IMR-90 (cell line): ENCODE results near the gene NR6A1. TPM values are rescaled to one million over a fixed set of nuclear protein-coding genes. Genes with fewer than 3 reads are reported as not detected.

Source experiments
- ATAC-seq: fragments of 200-7000 bp; cut with Tn5 transposase; 2 replicates; pipeline ENCODE4 v1.9.1; 2020; ENCODE audit warnings: low read depth, mild to moderate bottlenecking, moderate library complexity
- BruUV-seq: library from RNA; stranded (reverse); fragments of 400-500 nt; replicated peaks from 2 replicates; lab custom pipeline; 2021; lab: Mats Ljungman, UMichigan
- CTCF ChIA-PET: fragments of 300-600 bp; formaldehyde crosslinking; extraction: SDS; loops from one replicate; lab custom pipeline; 2021; ENCODE audit warnings: antibody characterized with exemption; lab: Yijun Ruan, JAX
- POLR2A ChIA-PET: fragments of 300-600 bp; sonication (Branson Sonifier 250); formaldehyde crosslinking; loops from one replicate; lab custom pipeline; 2022; ENCODE audit warnings: antibody characterized with exemption; ENCODE audit not compliant: unreplicated experiment; lab: Charles Lee
- DNase-seq: peaks from one replicate; pipeline ENCODE4 v3.0.0; 2013
- H2AFZ ChIP-seq: replicated peaks from 2 replicates; pipeline ENCODE3; 2013; ENCODE audit warnings: low read length, mild to moderate bottlenecking; ENCODE audit not compliant: poor library complexity
- H2AK5ac ChIP-seq: 2 replicates; pipeline ENCODE4 v1.6.1; 2013; ENCODE audit warnings: low read depth, low read length, inconsistent platforms
- H2AK9ac ChIP-seq: replicated peaks from 2 replicates; pipeline ENCODE3; 2013; ENCODE audit warnings: mild to moderate bottlenecking, low read depth, low read length, moderate library complexity; ENCODE audit not compliant: poor library complexity
- H2BK120ac ChIP-seq: 2 replicates; pipeline ENCODE4 v1.6.1; 2013; ENCODE audit warnings: low read depth, low read length, inconsistent platforms
- H2BK15ac ChIP-seq: 3 replicates; pipeline ENCODE4 v1.6.1; 2013; ENCODE audit warnings: low read depth, low read length, inconsistent platforms
- H2BK20ac ChIP-seq: 2 replicates; pipeline ENCODE4 v1.6.1; 2013; ENCODE audit warnings: low read depth, mild to moderate bottlenecking, inconsistent platforms, low read length, moderate library complexity
- H2BK5ac ChIP-seq: 2 replicates; pipeline ENCODE4 v1.6.1; 2013; ENCODE audit warnings: mild to moderate bottlenecking, low read depth, low read length, inconsistent platforms; ENCODE audit not compliant: poor library complexity, severe bottlenecking
- H3K14ac ChIP-seq: replicated peaks from 2 replicates; pipeline ENCODE4 v1.6.1; 2013; ENCODE audit warnings: low read depth, low read length, inconsistent platforms
- H3K18ac ChIP-seq: 2 replicates; pipeline ENCODE4 v1.6.1; 2013; ENCODE audit warnings: low read depth, low read length, control low read depth
- H3K23ac ChIP-seq: 2 replicates; pipeline ENCODE4 v1.6.1; 2013; ENCODE audit warnings: low read depth, low read length, inconsistent platforms
- H3K27ac ChIP-seq: 2 replicates; pipeline ENCODE4 v1.5.1; 2013; ENCODE audit warnings: mild to moderate bottlenecking, control low read depth, low read length; ENCODE audit not compliant: insufficient read depth
- H3K27me3 ChIP-seq: 2 replicates; pipeline ENCODE4 v1.6.1; 2013; ENCODE audit warnings: low read length; ENCODE audit not compliant: control insufficient read depth, insufficient read depth
- H3K36me3 ChIP-seq: 2 replicates; pipeline ENCODE4 v1.6.1; 2013; ENCODE audit warnings: low read length, mixed read lengths; ENCODE audit not compliant: control insufficient read depth, insufficient read depth
- H3K4ac ChIP-seq: 2 replicates; pipeline ENCODE4 v1.6.1; 2013; ENCODE audit warnings: low read depth, low read length, inconsistent platforms
- H3K4me1 ChIP-seq: 2 replicates; pipeline ENCODE4 v1.6.1; 2013; ENCODE audit warnings: low read length, mixed read lengths; ENCODE audit not compliant: control insufficient read depth, insufficient read depth
- H3K4me2 ChIP-seq: 2 replicates; pipeline ENCODE4 v1.6.1; 2013; ENCODE audit warnings: low read depth, mild to moderate bottlenecking, control low read depth, low read length, moderate library complexity
- H3K4me3 ChIP-seq: 2 replicates; pipeline ENCODE4 v1.5.1; 2013; ENCODE audit warnings: low read depth, mild to moderate bottlenecking, control low read depth, low read length, moderate library complexity; ENCODE audit not compliant: insufficient read depth
- H3K56ac ChIP-seq: 2 replicates; pipeline ENCODE4 v1.6.1; 2013; ENCODE audit warnings: low read length, inconsistent platforms; ENCODE audit not compliant: insufficient read depth; ENCODE audit errors: extremely low read depth
- H3K79me1 ChIP-seq, 2 experiments: 2 replicates each; pipeline ENCODE4 v1.6.1; 2013; ENCODE audit warnings: low read length in 2 of 2, inconsistent platforms in 1 of 2, low read depth in 1 of 2
- H3K9ac ChIP-seq: 2 replicates; pipeline ENCODE4 v1.6.1; 2013; ENCODE audit warnings: low read depth, low read length, control low read depth
- H3K9me1 ChIP-seq: 2 replicates; pipeline ENCODE4 v1.6.1; 2013; ENCODE audit warnings: low read length, inconsistent platforms; ENCODE audit not compliant: insufficient read depth
- H3K9me3 ChIP-seq: 2 replicates; pipeline ENCODE4 v1.6.1; 2013; ENCODE audit warnings: low read length; ENCODE audit not compliant: control insufficient read depth, insufficient read depth
- H4K20me1 ChIP-seq: 2 replicates; pipeline ENCODE4 v1.6.1; 2013; ENCODE audit warnings: low read length, inconsistent platforms; ENCODE audit not compliant: insufficient read depth
- H4K5ac ChIP-seq: 2 replicates; pipeline ENCODE4 v1.6.1; 2013; ENCODE audit warnings: mild to moderate bottlenecking, low read depth, low read length, control low read depth
- H4K8ac ChIP-seq, 2 experiments: 2 replicates each; pipeline ENCODE4 v1.6.1; 2013; ENCODE audit warnings: low read depth in 2 of 2, low read length in 2 of 2, control low read depth in 1 of 2, inconsistent platforms in 1 of 2
- H4K91ac ChIP-seq: 2 replicates; pipeline ENCODE4 v1.6.1; 2013; ENCODE audit warnings: low read depth, low read length, inconsistent platforms; ENCODE audit not compliant: insufficient read depth
- MAFK ChIP-seq: IDR thresholded peaks from 2 replicates; pipeline ENCODE4 v1.6.1; 2012; ENCODE audit warnings: low read depth, low read length, improper control_type of control experiment
- RCOR1 ChIP-seq: IDR thresholded peaks from 2 replicates; pipeline ENCODE4 v1.6.1; 2012; ENCODE audit warnings: mild to moderate bottlenecking, low read length, improper control_type of control experiment; ENCODE audit not compliant: insufficient replicate concordance
- WGBS, 2 experiments: methylation state at CpG; one replicate each; pipeline versions ENCODE4 v1.1.5 to v1.1.7; 2013; ENCODE audit warnings: missing lambda C conversion rate in 2 of 2; ENCODE audit not compliant: insufficient read length in 1 of 2; ENCODE audit errors: extremely low coverage in 2 of 2; 5-methylcytosine and 5-hydroxymethylcytosine counted together
- dilution Hi-C: fragments of 300-500 bp; cut with HindIII; formaldehyde crosslinking; loops from one replicate; pipeline ENCODE4 v1.14.3; 2018; ENCODE audit warnings: low sequenced_read_pairs; ENCODE audit not compliant: unreplicated experiment
- in situ Hi-C: fragments of 300-500 bp; cut with MboI; formaldehyde crosslinking; loops from 3 replicates; pipeline ENCODE4 v1.14.3; 2019; ENCODE audit warnings: low sequenced_read_pairs, inconsistent platforms, mixed read lengths
- intact Hi-C: fragments of 100-400 bp; cut with micrococcal nuclease; formaldehyde crosslinking; loops from 2 replicates; pipeline ENCODE4 v1.10.0; 2022
- polyA plus RNA-seq, 3 experiments: library from polyadenylated mRNA; depleted of rRNA; stranded (reverse); fragments of >200 nt; gene quantifications; 2 replicates each; pipeline ENCODE4 v1.2.3, GENCODE V29; 2012; ENCODE audit warnings: low replicate concordance in 1 of 3
- total RNA-seq: library from RNA; depleted of rRNA; stranded (reverse); fragments of >200 nt; gene quantifications from 2 replicates; pipeline ENCODE4 v1.2.3, GENCODE V29; 2012

The NR6A1 gene
- total and polyA plus RNA-seq, 2 of the 4 experiments (the other 2 are of a cell fraction), result 0.14 to 0.36 TPM

DNA sequence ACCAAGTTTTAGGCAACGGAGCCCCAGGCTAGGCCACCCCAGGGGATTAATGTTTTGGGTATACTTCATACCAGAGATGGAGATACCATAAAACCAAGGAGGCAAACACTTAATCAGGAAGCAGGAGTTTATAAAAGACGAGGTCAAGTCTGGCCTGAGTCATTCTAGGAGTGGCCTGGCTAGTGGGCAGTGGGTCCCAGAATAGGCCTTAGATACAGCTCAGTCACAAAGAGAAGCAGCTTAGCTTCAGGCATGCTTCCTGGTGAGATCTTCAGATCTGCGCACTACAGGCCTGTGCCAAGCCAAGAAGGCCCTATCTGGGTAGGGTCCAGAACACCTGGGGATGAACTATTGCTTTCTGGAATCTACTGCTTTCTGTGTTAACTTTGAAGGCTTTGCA lies 243.3 kb downstream of the NR6A1 start:
- peak overlapping the region; percentile 32; the same call in 1 of the 2 replicates for H4K5ac ChIP-seq
- H3K9me1 ChIP-seq, result no peaks in the 10 kb centered on the region; the same call in 1 of the 2 replicates
- peak overlapping the region; percentile 6 for H2BK5ac ChIP-seq
- TF ChIP-seq RCOR1 (no peak), MAFK (no peak)
- ChIA-PET POLR2A (no interaction called here), CTCF (interaction anchor here (0.7 to 1.3 kb wide), 4 partner anchors 9 to 109 kb away, joined by 3 to 6 read pairs (median 5); no protein-coding TSS in a partner anchor)
- peak overlapping the region; percentile 12 to 56; a peak in 2 of 4 replicates for H4K8ac ChIP-seq
- H3K27ac ChIP-seq, result no peak overlapping the region
- H2BK20ac ChIP-seq, result peak overlapping the region; percentile 71
- no CpG with 5 or more reads among the region's 3 CpGs for WGBS, 2 experiments
- H3K56ac ChIP-seq, result no peak overlapping the region; the same call in 1 of the 2 replicates
- H3K27me3 ChIP-seq, result peaks cover 2% of the 10 kb centered on the region; the same call in 1 of the 2 replicates
- H3K23ac ChIP-seq, result no peak overlapping the region; the same call in 1 of the 2 replicates
- no peak overlapping the region for H3K4me2 ChIP-seq
- H3K18ac ChIP-seq, result no peak overlapping the region
- peak; percentile 63 for DNase-seq
- ATAC-seq, result peak; percentile 98
- H3K79me1 ChIP-seq, result no peaks in the 10 kb centered on the region
- peaks cover 6% of the 10 kb centered on the region for H3K4me1 ChIP-seq
- peak overlapping the region; percentile 83 for H4K91ac ChIP-seq
- H3K9ac ChIP-seq, result no peak overlapping the region
- H3K36me3 ChIP-seq, result no peaks in the 10 kb centered on the region
- H3K4me3 ChIP-seq, result no peak overlapping the region
- peak overlapping the region; percentile 58; the same call in 1 of the 3 replicates for H2BK15ac ChIP-seq
- 0 out of 2 replicates have a peak overlapping the region, but pooled peaks have one; percentile 26 for H2AK5ac ChIP-seq
- H3K4ac ChIP-seq, result peak overlapping the region; percentile 39
- H3K9me3 ChIP-seq, result no peaks in the 10 kb centered on the region
- peak overlapping the region; percentile 41 for H2BK120ac ChIP-seq
- no peaks in the 10 kb centered on the region for H4K20me1 ChIP-seq
- no TSS peak for BruUV-seq
- dilution Hi-C loops (no loop called here), intact Hi-C loops (no loop called here), in situ Hi-C loops (no loop called here)
- peak overlapping the region; percentile 60 for H2AK9ac ChIP-seq
- peak overlapping the region; percentile 23; the same call in 1 of the 2 replicates for H3K14ac ChIP-seq
- peak overlapping the region; percentile 89 for H2AFZ ChIP-seq
